ENCODE results near the gene RASA3.

DNA sequence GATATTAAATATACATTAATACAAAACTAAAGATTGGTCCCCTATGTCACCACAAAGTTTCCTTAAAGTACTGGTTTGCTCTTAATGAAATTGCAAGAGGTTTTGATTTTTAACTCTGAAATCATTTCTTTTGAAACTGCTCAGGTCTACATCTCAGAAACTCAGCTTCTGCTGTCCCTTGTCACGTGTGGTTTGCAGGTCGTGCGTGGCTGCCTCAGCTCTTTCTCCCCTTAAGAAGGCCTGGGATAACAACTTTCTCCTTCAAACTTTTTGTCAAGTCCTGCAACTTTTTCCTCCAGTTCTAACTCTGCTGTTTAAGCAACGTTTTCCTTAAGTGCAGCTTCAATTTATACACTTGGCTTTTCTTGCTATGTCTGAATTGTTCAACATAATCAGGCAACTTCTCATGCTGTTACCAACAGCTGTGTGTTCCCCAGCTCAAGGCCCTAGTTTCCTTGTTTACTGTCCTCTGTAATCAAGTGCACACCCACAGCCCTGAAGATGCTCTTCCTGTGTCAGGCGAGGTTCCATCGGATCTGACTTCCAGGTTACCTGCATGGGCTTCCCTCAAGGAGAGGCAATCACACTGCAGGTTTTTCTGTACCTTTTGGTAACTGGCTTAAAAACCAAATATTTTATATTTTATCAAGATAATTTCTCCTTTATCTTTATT lies 172.0 kb downstream of the RASA3 start:
- TF ChIP-seq, protein P1, sequence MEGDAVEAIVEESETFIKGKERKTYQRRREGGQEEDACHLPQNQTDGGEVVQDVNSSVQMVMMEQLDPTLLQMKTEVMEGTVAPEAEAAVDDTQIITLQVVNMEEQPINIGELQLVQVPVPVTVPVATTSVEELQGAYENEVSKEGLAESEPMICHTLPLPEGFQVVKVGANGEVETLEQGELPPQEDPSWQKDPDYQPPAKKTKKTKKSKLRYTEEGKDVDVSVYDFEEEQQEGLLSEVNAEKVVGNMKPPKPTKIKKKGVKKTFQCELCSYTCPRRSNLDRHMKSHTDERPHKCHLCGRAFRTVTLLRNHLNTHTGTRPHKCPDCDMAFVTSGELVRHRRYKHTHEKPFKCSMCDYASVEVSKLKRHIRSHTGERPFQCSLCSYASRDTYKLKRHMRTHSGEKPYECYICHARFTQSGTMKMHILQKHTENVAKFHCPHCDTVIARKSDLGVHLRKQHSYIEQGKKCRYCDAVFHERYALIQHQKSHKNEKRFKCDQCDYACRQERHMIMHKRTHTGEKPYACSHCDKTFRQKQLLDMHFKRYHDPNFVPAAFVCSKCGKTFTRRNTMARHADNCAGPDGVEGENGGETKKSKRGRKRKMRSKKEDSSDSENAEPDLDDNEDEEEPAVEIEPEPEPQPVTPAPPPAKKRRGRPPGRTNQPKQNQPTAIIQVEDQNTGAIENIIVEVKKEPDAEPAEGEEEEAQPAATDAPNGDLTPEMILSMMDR (IDR thresholded peaks at IDR 0.05), result no peak
- TF ChIP-seq POLR2A (IDR thresholded peaks at IDR 0.05), result no peak
